ENCODE measurements around the gene PDE4B. TPM values are rescaled to one million over a fixed set of nuclear protein-coding genes. Genes with fewer than 3 reads are reported as not detected.

Gene PDE4B
- total RNA-seq, 1 donor from 2014 or later, result 7.6 TPM

GRCh38 chr1:65817891-65818290, 25.2 kb downstream of the PDE4B start:
- Histone ChIP-seq H3K79me2 (ENCODE audit: insufficient read depth, low read length) (no peaks in the 10 kb centered on the region), H3K36me3 (ENCODE audit: insufficient read depth, low read length) (no peaks in the 10 kb centered on the region), H3K4me2 (ENCODE audit: low read length) (no peak overlapping the region), H3K27me3 (ENCODE audit: insufficient read depth, low read length) (no peaks in the 10 kb centered on the region), H3K27ac (ENCODE audit: low read depth, low read length) (no peak overlapping the region), H2AFZ (ENCODE audit: low read depth, low read length) (no peak overlapping the region), H3K9me3 (ENCODE audit: insufficient read depth, low read depth, low read length) (no peaks in the 10 kb centered on the region), H3K4me3 (ENCODE audit: insufficient read depth, low read depth, low read length) (no peak overlapping the region), H3K9ac (ENCODE audit: low read length) (no peak overlapping the region), H4K20me1 (ENCODE audit: insufficient read depth, low read length) (no peaks in the 10 kb centered on the region), H3K4me1 (ENCODE audit: insufficient read depth, low read length) (peaks cover 14% of the 10 kb centered on the region)
- Mint-ChIP-seq H3K9me3 (ENCODE audit: unreplicated experiment) (no peaks in the 10 kb centered on the region), H3K27ac (ENCODE audit: unreplicated experiment) (no peak overlapping the region), H3K36me3 (ENCODE audit: low read depth, unreplicated experiment) (no peaks in the 10 kb centered on the region), H3K27me3 (ENCODE audit: low read depth, unreplicated experiment) (no peaks in the 10 kb centered on the region), H3K4me3 (ENCODE audit: unreplicated experiment) (no peak overlapping the region), H3K4me1 (ENCODE audit: low read depth, unreplicated experiment) (peaks cover 27% of the 10 kb centered on the region)
- FAIRE-seq, result no peak
- TF ChIP-seq EZH2 (IDR thresholded peaks at IDR 0.05; ENCODE audit: insufficient read depth, low read length) (no peak), CTCF (IDR thresholded peaks at IDR 0.05; ENCODE audit: insufficient read depth, low read depth, low read length) (no peak)
- DNase-seq (ENCODE audit: low read depth), result no peak

GRCh38 chr1:65818966-65819365, 26.3 kb downstream of the PDE4B start:
- no peaks in the 10 kb centered on the region for H3K9me3 ChIP-seq (ENCODE audit: insufficient read depth, low read depth, low read length)
- no peak overlapping the region for H3K27ac ChIP-seq (ENCODE audit: low read depth, low read length)
- no peak overlapping the region for H2AFZ ChIP-seq (ENCODE audit: low read depth, low read length)
- H3K36me3 ChIP-seq (ENCODE audit: insufficient read depth, low read length), result no peaks in the 10 kb centered on the region
- Mint-ChIP-seq H3K4me3 (ENCODE audit: unreplicated experiment) (no peak overlapping the region), H3K27me3 (ENCODE audit: low read depth, unreplicated experiment) (no peaks in the 10 kb centered on the region), H3K9me3 (ENCODE audit: unreplicated experiment) (no peaks in the 10 kb centered on the region), H3K4me1 (ENCODE audit: low read depth, unreplicated experiment) (peaks cover 19% of the 10 kb centered on the region), H3K36me3 (ENCODE audit: low read depth, unreplicated experiment) (no peaks in the 10 kb centered on the region), H3K27ac (ENCODE audit: unreplicated experiment) (no peak overlapping the region)
- H3K9ac ChIP-seq (ENCODE audit: low read length), result no peak overlapping the region
- no peaks in the 10 kb centered on the region for H4K20me1 ChIP-seq (ENCODE audit: insufficient read depth, low read length)
- no peaks in the 10 kb centered on the region for H3K27me3 ChIP-seq (ENCODE audit: insufficient read depth, low read length)
- TF ChIP-seq EZH2 (IDR thresholded peaks at IDR 0.05; ENCODE audit: insufficient read depth, low read length) (no peak), CTCF (IDR thresholded peaks at IDR 0.05; ENCODE audit: insufficient read depth, low read depth, low read length) (no peak)
- FAIRE-seq, result no peak
- no peak overlapping the region for H3K4me2 ChIP-seq (ENCODE audit: low read length)
- no peak overlapping the region for H3K4me3 ChIP-seq (ENCODE audit: insufficient read depth, low read depth, low read length)
- H3K4me1 ChIP-seq (ENCODE audit: insufficient read depth, low read length), result peaks cover 14% of the 10 kb centered on the region
- DNase-seq (ENCODE audit: low read depth), result no peak
- no peaks in the 10 kb centered on the region for H3K79me2 ChIP-seq (ENCODE audit: insufficient read depth, low read length)

DNA sequence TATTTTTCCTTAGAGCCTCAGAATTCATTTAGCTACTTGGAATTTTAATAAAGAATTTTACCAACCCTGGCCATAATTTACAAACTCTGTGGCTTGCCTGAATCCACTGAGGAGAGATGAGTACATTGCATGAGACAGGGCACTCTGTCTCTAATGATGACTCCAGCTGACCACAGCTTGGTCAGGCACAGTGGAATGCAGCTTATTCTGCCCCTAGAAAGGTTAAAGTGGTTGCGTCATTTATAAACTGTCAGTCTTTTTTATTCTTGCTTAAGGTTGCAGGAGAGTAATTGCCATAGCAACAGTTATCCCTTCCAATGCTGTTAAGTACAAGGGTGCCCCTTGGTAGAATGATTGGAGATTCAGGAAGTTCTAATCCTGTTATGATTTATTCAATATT, 28.3 kb downstream of the PDE4B start:
- peak; percentile 97 for DNase-seq (ENCODE audit: low read depth)
- Histone ChIP-seq H3K4me1 (ENCODE audit: insufficient read depth, low read length) (peaks cover 14% of the 10 kb centered on the region), H3K4me3 (ENCODE audit: insufficient read depth, low read depth, low read length) (no peak overlapping the region), H3K27me3 (ENCODE audit: insufficient read depth, low read length) (no peaks in the 10 kb centered on the region), H3K27ac (ENCODE audit: low read depth, low read length) (peak overlapping the region; percentile 61), H3K36me3 (ENCODE audit: insufficient read depth, low read length) (no peaks in the 10 kb centered on the region), H3K79me2 (ENCODE audit: insufficient read depth, low read length) (no peaks in the 10 kb centered on the region), H3K4me2 (ENCODE audit: low read length) (peak overlapping the region; percentile 54), H2AFZ (ENCODE audit: low read depth, low read length) (no peak overlapping the region), H3K9me3 (ENCODE audit: insufficient read depth, low read depth, low read length) (no peaks in the 10 kb centered on the region), H4K20me1 (ENCODE audit: insufficient read depth, low read length) (no peaks in the 10 kb centered on the region), H3K9ac (ENCODE audit: low read length) (no peak overlapping the region)
- H3K4me3 Mint-ChIP-seq (ENCODE audit: unreplicated experiment), result no peak overlapping the region
- peaks cover 22% of the 10 kb centered on the region for H3K4me1 Mint-ChIP-seq (ENCODE audit: low read depth, unreplicated experiment)
- peak overlapping the region; percentile 81 for H3K27ac Mint-ChIP-seq (ENCODE audit: unreplicated experiment)
- H3K36me3 Mint-ChIP-seq (ENCODE audit: low read depth, unreplicated experiment), result no peaks in the 10 kb centered on the region
- no peaks in the 10 kb centered on the region for H3K9me3 Mint-ChIP-seq (ENCODE audit: unreplicated experiment)
- peak; percentile 97 for FAIRE-seq
- no peaks in the 10 kb centered on the region for H3K27me3 Mint-ChIP-seq (ENCODE audit: low read depth, unreplicated experiment)
- TF ChIP-seq CTCF (IDR thresholded peaks at IDR 0.05; ENCODE audit: insufficient read depth, low read depth, low read length), result no peak
- TF ChIP-seq EZH2 (IDR thresholded peaks at IDR 0.05; ENCODE audit: insufficient read depth, low read length), result no peak
